HepG2 (cell line): Measurements from ENCODE around the gene ANKMY2. TPM values are rescaled to one million over a fixed set of nuclear protein-coding genes. Genes with fewer than 3 reads are reported as not detected.

Experiments
- CENPBD1 ChIP-seq: sonication (generic); formaldehyde crosslinking; IDR thresholded peaks from 2 replicates; pipeline ENCODE4 v1.8.0; 2022; ENCODE audit warnings: missing genetic modification reagents, low read depth, mild to moderate bottlenecking, borderline replicate concordance
- REL ChIP-seq: sonication (generic); formaldehyde crosslinking; conservative IDR thresholded peaks from 2 replicates; pipeline ENCODE4 v1.8.0; 2022; ENCODE audit warnings: mild to moderate bottlenecking, missing genetic modification reagents, moderate library complexity
- SP140L ChIP-seq: sonication (generic); formaldehyde crosslinking; IDR thresholded peaks from 2 replicates; pipeline ENCODE4 v1.4.0; 2020; ENCODE audit warnings: missing genetic modification reagents, borderline replicate concordance
- STAG1 ChIP-seq: sonication (generic); formaldehyde crosslinking; IDR thresholded peaks from 2 replicates; pipeline ENCODE4 v1.4.0; 2020; ENCODE audit warnings: missing genetic modification reagents
- SYNCRIP ChIP-seq: fragments of 200-400 bp; formaldehyde crosslinking; IDR thresholded peaks from 2 replicates; pipeline ENCODE4 v1.6.1; 2018; ENCODE audit warnings: mild to moderate bottlenecking, low read depth, low read length; ENCODE audit not compliant: insufficient read depth
- TFDP2 ChIP-seq: sonication (generic); formaldehyde crosslinking; IDR thresholded peaks from 2 replicates; pipeline ENCODE4 v1.4.0; 2020; ENCODE audit warnings: missing genetic modification reagents
- ZMAT3 ChIP-seq: sonication (generic); formaldehyde crosslinking; conservative IDR thresholded peaks from 2 replicates; pipeline ENCODE4 v1.7.0; 2021; ENCODE audit warnings: missing genetic modification reagents
- ZNF512B ChIP-seq: sonication (generic); formaldehyde crosslinking; IDR thresholded peaks from 2 replicates; pipeline ENCODE4 v1.5.1; 2020; ENCODE audit warnings: missing genetic modification reagents, mild to moderate bottlenecking, borderline replicate concordance
- ZNF607 ChIP-seq: sonication (generic); formaldehyde crosslinking; IDR thresholded peaks from 2 replicates; pipeline ENCODE4 v1.5.1; 2020; ENCODE audit warnings: missing genetic modification reagents, mild to moderate bottlenecking, borderline replicate concordance
- ZNF609 ChIP-seq: sonication (generic); formaldehyde crosslinking; IDR thresholded peaks from 2 replicates; pipeline ENCODE4 v1.4.0; 2020; ENCODE audit warnings: mild to moderate bottlenecking, missing genetic modification reagents, borderline replicate concordance
- ZNF775 ChIP-seq: sonication (generic); formaldehyde crosslinking; IDR thresholded peaks from 2 replicates; pipeline ENCODE4 v1.4.0; 2020; ENCODE audit warnings: missing genetic modification reagents, mild to moderate bottlenecking, moderate library complexity, borderline replicate concordance
- polyA plus RNA-seq, 8 experiments: library from polyadenylated mRNA; depleted of rRNA in 3 of 8; stranded (reverse) in 7 of 8; unstranded in 1 of 8; fragments of >200 nt; fragmentation: Illumina TruSeq in 4 of 8; extraction: Trizol in 4 of 8; gene quantifications; 2 replicates each; pipeline versions ENCODE4 v1.2.1 to v1.2.3, GENCODE V29; 2011 to 2016; ENCODE audit warnings: low read depth in 4 of 8, missing spikeins in 1 of 8, mixed read lengths in 1 of 8; ENCODE audit not compliant: insufficient read depth in 1 of 8
- total RNA-seq, 5 experiments: library from RNA; depleted of rRNA; stranded (reverse); fragments of >200 nt; fragmentation: Illumina TruSeq; extraction: Trizol; gene quantifications; 2 replicates each; pipeline ENCODE4 v1.2.3, GENCODE V29; 2016; ENCODE audit warnings: low read depth in 1 of 5
- TF ChIP-seq, protein P1 (sequence below): sonication (generic); formaldehyde crosslinking; IDR thresholded peaks from 2 replicates; pipeline ENCODE4 v1.9.0; 2021; ENCODE audit warnings: missing genetic modification reagents, borderline replicate concordance
- TF ChIP-seq, protein P2 (sequence below): sonication (generic); formaldehyde crosslinking; IDR thresholded peaks from 2 replicates; pipeline ENCODE4 v1.5.0; 2020; ENCODE audit warnings: missing genetic modification reagents, mild to moderate bottlenecking, borderline replicate concordance
- TF ChIP-seq, protein P3 (sequence below): sonication (generic); formaldehyde crosslinking; IDR thresholded peaks from 2 replicates; pipeline ENCODE4 v1.4.0; 2020; ENCODE audit warnings: mild to moderate bottlenecking, missing genetic modification reagents

The ANKMY2 gene
- total and polyA plus RNA-seq, 2 of the 13 experiments (the other 11 are each of a cell fraction or from before 2014, with no cell fraction given) = 12.2 to 21.6 TPM

DNA sequence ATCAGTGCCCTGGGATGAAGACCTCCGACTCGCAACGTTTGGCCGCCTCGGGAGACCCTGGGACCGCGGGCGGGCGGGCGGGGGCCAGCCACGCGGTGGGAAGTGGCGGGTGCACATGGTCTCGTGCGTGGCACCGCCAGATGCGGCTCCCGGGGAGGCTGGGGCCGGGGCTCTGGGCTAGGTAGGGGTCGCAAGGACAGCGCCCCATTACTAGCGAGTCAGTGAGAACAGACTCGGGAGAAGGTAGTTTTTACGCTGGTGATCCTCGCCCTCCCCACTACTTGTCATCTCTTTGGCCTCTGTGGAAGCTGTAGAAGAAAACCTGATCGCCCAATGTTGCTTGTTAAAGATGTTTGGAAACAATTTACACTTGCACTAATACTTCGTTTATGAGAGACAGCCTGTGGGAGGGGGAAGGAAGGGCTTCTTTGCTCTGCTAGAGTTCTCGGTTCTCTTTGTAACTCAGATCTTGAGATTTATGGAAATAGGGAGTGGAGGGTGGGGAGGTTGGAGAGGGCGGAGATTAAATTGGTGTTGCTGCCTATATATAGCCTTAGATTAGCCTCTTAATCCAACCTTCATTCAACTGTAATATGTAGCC is 1.0 kb upstream of the ANKMY2 start (continued):
- TF ChIP-seq ZNF607 (CRISPR knock-in tag) = no peak
- no peak for TF ChIP-seq ZNF512B
- TF ChIP-seq ZNF609 (CRISPR knock-in tag) = no peak
- no peak for TF ChIP-seq ZMAT3 (CRISPR knock-in tag)
- no peak for TF ChIP-seq SYNCRIP
- TF ChIP-seq, protein P1, sequence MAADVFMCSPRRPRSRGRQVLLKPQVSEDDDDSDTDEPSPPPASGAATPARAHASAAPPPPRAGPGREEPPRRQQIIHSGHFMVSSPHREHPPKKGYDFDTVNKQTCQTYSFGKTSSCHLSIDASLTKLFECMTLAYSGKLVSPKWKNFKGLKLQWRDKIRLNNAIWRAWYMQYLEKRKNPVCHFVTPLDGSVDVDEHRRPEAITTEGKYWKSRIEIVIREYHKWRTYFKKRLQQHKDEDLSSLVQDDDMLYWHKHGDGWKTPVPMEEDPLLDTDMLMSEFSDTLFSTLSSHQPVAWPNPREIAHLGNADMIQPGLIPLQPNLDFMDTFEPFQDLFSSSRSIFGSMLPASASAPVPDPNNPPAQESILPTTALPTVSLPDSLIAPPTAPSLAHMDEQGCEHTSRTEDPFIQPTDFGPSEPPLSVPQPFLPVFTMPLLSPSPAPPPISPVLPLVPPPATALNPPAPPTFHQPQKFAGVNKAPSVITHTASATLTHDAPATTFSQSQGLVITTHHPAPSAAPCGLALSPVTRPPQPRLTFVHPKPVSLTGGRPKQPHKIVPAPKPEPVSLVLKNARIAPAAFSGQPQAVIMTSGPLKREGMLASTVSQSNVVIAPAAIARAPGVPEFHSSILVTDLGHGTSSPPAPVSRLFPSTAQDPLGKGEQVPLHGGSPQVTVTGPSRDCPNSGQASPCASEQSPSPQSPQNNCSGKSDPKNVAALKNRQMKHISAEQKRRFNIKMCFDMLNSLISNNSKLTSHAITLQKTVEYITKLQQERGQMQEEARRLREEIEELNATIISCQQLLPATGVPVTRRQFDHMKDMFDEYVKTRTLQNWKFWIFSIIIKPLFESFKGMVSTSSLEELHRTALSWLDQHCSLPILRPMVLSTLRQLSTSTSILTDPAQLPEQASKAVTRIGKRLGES = no peak
- TF ChIP-seq TFDP2 (CRISPR knock-in tag) = no peak
- peak; percentile 26; the same call in 1 of the 2 replicates for TF ChIP-seq REL
- TF ChIP-seq, protein P2, sequence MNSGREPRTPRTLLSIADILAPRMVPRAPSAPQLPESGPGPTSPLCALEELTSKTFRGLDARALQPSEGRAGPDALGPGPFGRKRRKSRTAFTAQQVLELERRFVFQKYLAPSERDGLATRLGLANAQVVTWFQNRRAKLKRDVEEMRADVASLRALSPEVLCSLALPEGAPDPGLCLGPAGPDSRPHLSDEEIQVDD (CRISPR knock-in tag) = no peak
- no peak for TF ChIP-seq STAG1 (CRISPR knock-in tag)
- TF ChIP-seq ZNF775 (CRISPR knock-in tag) = no peak
- TF ChIP-seq CENPBD1 (CRISPR knock-in tag) = no peak
- TF ChIP-seq, protein P3, sequence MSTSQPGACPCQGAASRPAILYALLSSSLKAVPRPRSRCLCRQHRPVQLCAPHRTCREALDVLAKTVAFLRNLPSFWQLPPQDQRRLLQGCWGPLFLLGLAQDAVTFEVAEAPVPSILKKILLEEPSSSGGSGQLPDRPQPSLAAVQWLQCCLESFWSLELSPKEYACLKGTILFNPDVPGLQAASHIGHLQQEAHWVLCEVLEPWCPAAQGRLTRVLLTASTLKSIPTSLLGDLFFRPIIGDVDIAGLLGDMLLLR (CRISPR knock-in tag) = 0 out of 2 replicates have a peak, but pooled peaks have one; percentile 2
- TF ChIP-seq SP140L (CRISPR knock-in tag) = no peak
